ENCODE data around the gene CAMTA1. TPM values are rescaled to one million over a fixed set of nuclear protein-coding genes. Genes with fewer than 3 reads are reported as not detected.

The CAMTA1 gene
- total and polyA plus RNA-seq, 4 donors, result 18.0 to 93.5 (median 35.8) TPM

GRCh38 chr1:7501084-7501491 is 715.8 kb downstream of the CAMTA1 start:
- H3K4me3 ChIP-seq (ENCODE audit: low read depth in 1 of 3, low read length in 3 of 3), result no peak overlapping the region
- no peaks in the 10 kb centered on the region for H3K27me3 ChIP-seq (ENCODE audit: control insufficient read depth in 4 of 4, insufficient read depth in 4 of 4, low read length in 3 of 4)
- no peak overlapping the region for H3K9ac ChIP-seq (ENCODE audit: low read depth in 1 of 2, low read length in 2 of 2)
- H3K4me1 ChIP-seq (ENCODE audit: control insufficient read depth in 4 of 4, insufficient read depth in 4 of 4, low read length in 3 of 4), result no peaks in the 10 kb centered on the region
- no peaks in the 10 kb centered on the region for H3K9me3 ChIP-seq (ENCODE audit: control insufficient read depth in 4 of 4, low read length in 3 of 4)
- no peak overlapping the region for H3K27ac ChIP-seq (ENCODE audit: low read depth in 1 of 2, low read length in 2 of 2)
- no peak for DNase-seq (ENCODE audit: low spot score)
- H3K36me3 ChIP-seq (ENCODE audit: control insufficient read depth in 4 of 4, insufficient read depth in 3 of 4, low read depth in 1 of 4, low read length in 3 of 4), result no peaks in the 10 kb centered on the region
- TF ChIP-seq NR2F2 (IDR thresholded peaks at IDR 0.05) (no peak), EGR1 (IDR thresholded peaks at IDR 0.05; ENCODE audit: low read depth in 2 of 2) (no peak), ZBTB33 (IDR thresholded peaks at IDR 0.05) (no peak), RAD21 (IDR thresholded peaks at IDR 0.05) (no peak), GABPA (IDR thresholded peaks at IDR 0.05 in 1 of 2, conservative IDR thresholded peaks at IDR 0.05 in 1 of 2) (no peak), MAX (IDR thresholded peaks at IDR 0.05) (no peak), HNF4A (conservative IDR thresholded peaks at IDR 0.05) (no peak), TAF1 (conservative IDR thresholded peaks at IDR 0.05) (no peak), SP1 (IDR thresholded peaks at IDR 0.05) (no peak), REST (IDR thresholded peaks at IDR 0.05) (no peak), YY1 (IDR thresholded peaks at IDR 0.05) (no peak), JUND (IDR thresholded peaks at IDR 0.05) (no peak), CTCF (IDR thresholded peaks at IDR 0.05; ENCODE audit: low read depth, low read length, missing input control) (no peak)
- 77% methylated on average over 10 of the region's 10 CpGs for WGBS

GRCh38 chr1:7501723-7502603 is 716.7 kb downstream of the CAMTA1 start:
- DNase-seq (ENCODE audit: low spot score), result no peak
- H3K9ac ChIP-seq (ENCODE audit: low read depth in 1 of 2, low read length in 2 of 2), result no peak overlapping the region
- WGBS, result 62% methylated on average over 15 of the region's 15 CpGs
- H3K27me3 ChIP-seq (ENCODE audit: control insufficient read depth in 4 of 4, insufficient read depth in 4 of 4, low read length in 3 of 4), result no peaks in the 10 kb centered on the region
- no peaks in the 10 kb centered on the region for H3K9me3 ChIP-seq (ENCODE audit: control insufficient read depth in 4 of 4, low read length in 3 of 4)
- no peaks in the 10 kb centered on the region for H3K36me3 ChIP-seq (ENCODE audit: control insufficient read depth in 4 of 4, insufficient read depth in 3 of 4, low read depth in 1 of 4, low read length in 3 of 4)
- no peak overlapping the region for H3K27ac ChIP-seq (ENCODE audit: low read depth in 1 of 2, low read length in 2 of 2)
- H3K4me3 ChIP-seq (ENCODE audit: low read depth in 1 of 3, low read length in 3 of 3), result no peak overlapping the region
- TF ChIP-seq HNF4A (conservative IDR thresholded peaks at IDR 0.05) (no peak), HNF4G (IDR thresholded peaks at IDR 0.05) (no peak), JUND (IDR thresholded peaks at IDR 0.05) (no peak), TAF1 (conservative IDR thresholded peaks at IDR 0.05) (no peak), NR2F2 (IDR thresholded peaks at IDR 0.05) (no peak), ZBTB33 (IDR thresholded peaks at IDR 0.05) (no peak), FOXA2 (IDR thresholded peaks at IDR 0.05) (no peak), SP1 (IDR thresholded peaks at IDR 0.05) (no peak), ATF3 (IDR thresholded peaks at IDR 0.05) (no peak), REST (IDR thresholded peaks at IDR 0.05) (no peak)
- no peaks in the 10 kb centered on the region for H3K4me1 ChIP-seq (ENCODE audit: control insufficient read depth in 4 of 4, insufficient read depth in 4 of 4, low read length in 3 of 4)

Measured in liver (tissue), 9 donors.